ENCODE results near the gene VPREB3. TPM values are rescaled to one million over a fixed set of nuclear protein-coding genes. Genes with fewer than 3 reads are reported as not detected.

VPREB3 gene
- total RNA-seq, 1 experiment from 2014 or later: not detected

- in situ Hi-C loops (cut with HindIII; ENCODE audit: low pct_unique_long_range_greater_than_20kb, low sequenced_read_pairs) (no loop called here), intact Hi-C loops (cut with micrococcal nuclease; ENCODE audit: unreplicated experiment) (no loop called here)
- Histone ChIP-seq H3K27ac (ENCODE audit: low read length) (peak overlapping the region; percentile 13; the same call in 1 of the 2 replicates), H3K9me3 (ENCODE audit: control insufficient read depth, insufficient read depth, low read depth, low read length) (no peaks in the 10 kb centered on the region), H3K4me1 (ENCODE audit: control insufficient read depth, insufficient read depth, low read length) (peaks cover 6% of the 10 kb centered on the region), H3K4me3 (ENCODE audit: low read depth in 2 of 2, low read length in 2 of 2) (no peak overlapping the region), H3K36me3 (ENCODE audit: control insufficient read depth, insufficient read depth, low read length) (no peaks in the 10 kb centered on the region), H3K27me3 (ENCODE audit: control insufficient read depth, insufficient read depth, low read length) (no peaks in the 10 kb centered on the region)
- DNase-seq (ENCODE audit: low read depth, low spot score) (no peak), ATAC-seq (no peak; the same call in 1 of the 2 replicates)
- no TSS peak for BruUV-seq (replicated peaks)
- TF ChIP-seq CTCF (IDR thresholded peaks at IDR 0.05) (no peak), TCF7L2 (IDR thresholded peaks at IDR 0.05; ENCODE audit: low read depth, low read length) (no peak), POLR2AphosphoS5 (IDR thresholded peaks at IDR 0.05; ENCODE audit: low read depth, low read length) (no peak), REST (IDR thresholded peaks at IDR 0.05; ENCODE audit: insufficient read depth in 1 of 2, low read depth in 2 of 2, low read length in 1 of 2) (no peak), SIN3A (IDR thresholded peaks at IDR 0.05; ENCODE audit: borderline replicate concordance, insufficient read depth, low read depth, low read length) (no peak)
- CTCF ChIA-PET: no interaction called here
- POLR2A ChIA-PET: no interaction called here
Measured at GRCh38 chr22:23781065-23781464, 26.8 kb upstream of the VPREB3 start.

DNA sequence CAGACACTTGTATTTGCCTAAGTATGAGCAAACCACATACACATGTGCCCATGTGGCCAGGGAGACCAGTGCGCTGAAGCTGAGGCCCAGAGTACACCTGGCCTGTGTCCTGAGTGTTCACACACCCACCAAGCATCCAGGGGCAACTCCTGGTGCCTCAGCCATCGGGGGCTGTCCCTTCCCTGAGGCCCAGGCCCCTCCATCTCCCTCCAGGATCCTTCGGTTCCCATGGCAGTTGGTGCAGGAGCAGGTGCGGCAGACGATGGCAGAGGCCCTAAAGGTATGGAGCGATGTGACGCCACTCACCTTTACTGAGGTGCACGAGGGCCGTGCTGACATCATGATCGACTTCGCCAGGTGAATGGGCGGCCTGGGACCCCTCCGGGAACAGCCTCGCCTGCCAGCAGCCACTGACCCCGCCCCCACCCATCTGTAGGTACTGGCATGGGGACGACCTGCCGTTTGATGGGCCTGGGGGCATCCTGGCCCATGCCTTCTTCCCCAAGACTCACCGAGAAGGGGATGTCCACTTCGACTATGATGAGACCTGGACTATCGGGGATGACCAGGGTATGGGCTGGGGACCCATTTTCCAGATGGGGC, 26.0 kb upstream of the VPREB3 start:
- no peak for ATAC-seq
- in situ Hi-C loops (cut with HindIII; ENCODE audit: low pct_unique_long_range_greater_than_20kb, low sequenced_read_pairs): no loop called here
- ChIA-PET CTCF (no interaction called here), POLR2A (no interaction called here)
- no TSS peak for BruUV-seq (replicated peaks)
- Histone ChIP-seq H3K27me3 (ENCODE audit: control insufficient read depth, insufficient read depth, low read length) (no peaks in the 10 kb centered on the region), H3K9me3 (ENCODE audit: control insufficient read depth, insufficient read depth, low read depth, low read length) (no peaks in the 10 kb centered on the region), H3K36me3 (ENCODE audit: control insufficient read depth, insufficient read depth, low read length) (no peaks in the 10 kb centered on the region), H3K4me1 (ENCODE audit: control insufficient read depth, insufficient read depth, low read length) (peaks cover 6% of the 10 kb centered on the region), H3K27ac (ENCODE audit: low read length) (no peak overlapping the region), H3K4me3 (ENCODE audit: low read depth in 2 of 2, low read length in 2 of 2) (no peak overlapping the region)
- DNase-seq (ENCODE audit: low read depth, low spot score): no peak
- intact Hi-C loops (cut with micrococcal nuclease; ENCODE audit: unreplicated experiment): no loop called here
- TF ChIP-seq POLR2AphosphoS5 (IDR thresholded peaks at IDR 0.05; ENCODE audit: low read depth, low read length) (no peak), CTCF (IDR thresholded peaks at IDR 0.05) (no peak), SIN3A (IDR thresholded peaks at IDR 0.05; ENCODE audit: borderline replicate concordance, insufficient read depth, low read depth, low read length) (no peak), TCF7L2 (IDR thresholded peaks at IDR 0.05; ENCODE audit: low read depth, low read length) (no peak), REST (IDR thresholded peaks at IDR 0.05; ENCODE audit: insufficient read depth in 1 of 2, low read depth in 2 of 2, low read length in 1 of 2) (no peak)

All from Panc1 (cell line).